MCF 10A (cell line): ENCODE measurements around the gene CTTNBP2. TPM values are rescaled to one million over a fixed set of nuclear protein-coding genes. Genes with fewer than 3 reads are reported as not detected.

Source experiments
- BruUV-seq: library from RNA; stranded (reverse); fragments of 400-500 nt; replicated peaks from 2 replicates; lab custom pipeline; 2021; lab: Mats Ljungman, UMichigan
- CTCF ChIA-PET: fragments of 300-600 bp; sonication (Branson Sonifier 250); formaldehyde crosslinking; extraction: SDS; loops from one replicate; lab custom pipeline; 2021; ENCODE audit warnings: antibody characterized with exemption, inconsistent platforms; lab: Yijun Ruan, JAX
- POLR2A ChIA-PET: fragments of 300-600, 350-650 bp; sonication (Branson Sonifier 250); formaldehyde crosslinking; extraction: SDS; loops from one replicate; lab custom pipeline; 2020; ENCODE audit warnings: antibody characterized with exemption, inconsistent platforms; lab: Yijun Ruan, JAX
- DNase-seq: peaks from one replicate; pipeline ENCODE4 v3.0.0-alpha.2; 2018; ENCODE audit not compliant: unreplicated experiment
- H3K27ac Mint-ChIP-seq: one replicate; pipeline ENCODE4 v1.8.0; 2022; ENCODE audit warnings: mild to moderate bottlenecking, low read depth, mixed read lengths; ENCODE audit not compliant: unreplicated experiment
- H3K27me3 Mint-ChIP-seq: one replicate; pipeline ENCODE4 v1.8.0; 2022; ENCODE audit warnings: mixed read lengths; ENCODE audit not compliant: insufficient read depth, unreplicated experiment
- H3K36me3 Mint-ChIP-seq: one replicate; pipeline ENCODE4 v1.8.0; 2022; ENCODE audit warnings: mild to moderate bottlenecking, moderate library complexity, mixed read lengths; ENCODE audit not compliant: insufficient read depth, unreplicated experiment
- H3K4me1 Mint-ChIP-seq: one replicate; pipeline ENCODE4 v1.8.0; 2022; ENCODE audit warnings: mixed read lengths; ENCODE audit not compliant: insufficient read depth, unreplicated experiment
- H3K4me3 Mint-ChIP-seq: one replicate; pipeline ENCODE4 v1.8.0; 2022; ENCODE audit warnings: mild to moderate bottlenecking, moderate library complexity, mixed read lengths; ENCODE audit not compliant: unreplicated experiment
- H3K9me3 Mint-ChIP-seq: one replicate; pipeline ENCODE4 v1.8.0; 2022; ENCODE audit warnings: mixed read lengths; ENCODE audit not compliant: unreplicated experiment
- CTCF ChIP-seq: fragments of 200-600 bp; IDR thresholded peaks from one replicate; pipeline ENCODE4 v1.8.0; 2022; ENCODE audit warnings: antibody characterized with exemption, mild to moderate bottlenecking; ENCODE audit not compliant: unreplicated experiment
- intact Hi-C: fragments of 100-400 bp; cut with micrococcal nuclease; formaldehyde crosslinking; loops from 2 replicates; pipeline ENCODE4 v1.14.1; 2022
- total RNA-seq: library from RNA; stranded (reverse); gene quantifications from 2 replicates; pipeline ENCODE4 v1.2.3, GENCODE V29; 2022

The CTTNBP2 gene
- total RNA-seq, 1 experiment from 2014 or later = 0.98 TPM

- no peaks in the 10 kb centered on the region for H3K36me3 Mint-ChIP-seq
- no peak for TF ChIP-seq CTCF
- no peak for DNase-seq
- H3K27ac Mint-ChIP-seq = no peak overlapping the region
- intact Hi-C loops = no loop called here
- CTCF ChIA-PET = interaction anchor here (1.0 kb wide), 1 partner anchor 248 kb away, joined by 3 read pairs; no protein-coding TSS in a partner anchor
- no peaks in the 10 kb centered on the region for H3K4me1 Mint-ChIP-seq
- H3K4me3 Mint-ChIP-seq = no peak overlapping the region
- H3K27me3 Mint-ChIP-seq = no peaks in the 10 kb centered on the region
- POLR2A ChIA-PET = interaction anchor here (0.7 kb wide), 1 partner anchor 1370 kb away, joined by 3 read pairs; no protein-coding TSS in a partner anchor
- H3K9me3 Mint-ChIP-seq = no peaks in the 10 kb centered on the region
- no TSS peak for BruUV-seq
Observed at GRCh38 chr7:117706210-117706609, 167.0 kb downstream of the CTTNBP2 start.

- TF ChIP-seq CTCF = no peak
- Mint-ChIP-seq H3K27me3 (no peaks in the 10 kb centered on the region), H3K27ac (no peak overlapping the region), H3K4me3 (no peak overlapping the region), H3K9me3 (no peaks in the 10 kb centered on the region), H3K4me1 (no peaks in the 10 kb centered on the region), H3K36me3 (no peaks in the 10 kb centered on the region)
- DNase-seq = no peak
- ChIA-PET POLR2A (no interaction called here), CTCF (interaction anchor here (1.0 kb wide), 1 partner anchor 247 kb away, joined by 3 read pairs; no protein-coding TSS in a partner anchor)
- intact Hi-C loops = no loop called here
- no TSS peak for BruUV-seq
Observed at GRCh38 chr7:117705630-117706029, 167.6 kb downstream of the CTTNBP2 start.

GRCh38 chr7:117704063-117704462, 169.2 kb downstream of the CTTNBP2 start:
- Mint-ChIP-seq H3K4me3 (no peak overlapping the region), H3K27ac (no peak overlapping the region), H3K4me1 (no peaks in the 10 kb centered on the region), H3K36me3 (no peaks in the 10 kb centered on the region), H3K27me3 (no peaks in the 10 kb centered on the region), H3K9me3 (no peaks in the 10 kb centered on the region)
- no peak for DNase-seq
- intact Hi-C loops = no loop called here
- BruUV-seq = no TSS peak
- no peak for TF ChIP-seq CTCF
- ChIA-PET CTCF (interaction anchor here (0.6 to 1.7 kb wide), 2 partner anchors 12 to 626 kb away, joined by 5 read pairs; no protein-coding TSS in a partner anchor), POLR2A (no interaction called here)

- CTCF ChIA-PET = no interaction called here
- POLR2A ChIA-PET = no interaction called here
Observed at GRCh38 chr7:117698018-117698417, 175.2 kb downstream of the CTTNBP2 start.

More at GRCh38 chr7:117698018-117698417, 175.2 kb downstream of the CTTNBP2 start:
- intact Hi-C loops = no loop called here
- no peak overlapping the region for H3K27ac Mint-ChIP-seq
- H3K9me3 Mint-ChIP-seq = no peaks in the 10 kb centered on the region
- H3K36me3 Mint-ChIP-seq = no peaks in the 10 kb centered on the region
- no peak for TF ChIP-seq CTCF
- BruUV-seq = no TSS peak
- no peaks in the 10 kb centered on the region for H3K27me3 Mint-ChIP-seq
- no peak overlapping the region for H3K4me3 Mint-ChIP-seq
- DNase-seq = no peak
- H3K4me1 Mint-ChIP-seq = no peaks in the 10 kb centered on the region
